Heart right ventricle (tissue), 16 donors: ENCODE results near the gene PLEKHH1. TPM values are rescaled to one million over a fixed set of nuclear protein-coding genes. Genes with fewer than 3 reads are reported as not detected.
A peak's percentile ranks its signal among the peaks of the same experiment; 100 is the strongest.
"Not testable (repeated sequence)": the region's sequence is repeated elsewhere in the genome, so short reads cannot be mapped to it uniquely, and the experiment has no call there.

ENCODE experiments used
- ATAC-seq, 8 donors: fragments of 200-7000 bp; cut with Tn5 transposase; one replicate each; pipeline ENCODE4 v1.9.1; 2020; ENCODE audit warnings: mild to moderate bottlenecking in 8 of 8, moderate library complexity in 8 of 8, moderate number of reproducible peaks in 1 of 8
- DNase-seq, 2 donors: peaks; one replicate each; pipeline ENCODE4 v3.0.0-alpha.2; 2020
- H3K27ac ChIP-seq, 10 donors: fragments of 200-600 bp; sonication (generic) in 2 of 10; one replicate each; pipeline versions ENCODE4 v1.5.0 to v1.8.0; 2020 to 2022; ENCODE audit warnings: mild to moderate bottlenecking in 3 of 10
- H3K27me3 ChIP-seq, 7 donors: fragments of 200-600 bp; one replicate each; pipeline ENCODE4 v1.8.0; 2021 to 2022; ENCODE audit warnings: mild to moderate bottlenecking in 2 of 7
- H3K36me3 ChIP-seq, 9 donors: fragments of 200-600 bp; sonication (generic) in 1 of 9; one replicate each; pipeline versions ENCODE4 v1.5.0 to v1.8.0; 2020 to 2022; ENCODE audit warnings: mild to moderate bottlenecking in 2 of 9
- H3K4me1 ChIP-seq, 9 donors: fragments of 200-600 bp; sonication (generic) in 1 of 9; one replicate each; pipeline versions ENCODE4 v1.5.0 to v1.8.0; 2020 to 2022; ENCODE audit warnings: mild to moderate bottlenecking in 4 of 9
- H3K4me3 ChIP-seq, 10 donors: fragments of 200-600 bp; sonication (generic) in 2 of 10; one replicate each; pipeline versions ENCODE4 v1.5.0 to v1.8.0; 2020 to 2022; ENCODE audit warnings: mild to moderate bottlenecking in 7 of 10, moderate library complexity in 2 of 10
- H3K9me3 ChIP-seq, 11 donors: fragments of 200-600 bp in 10 of 11; sonication (generic) in 2 of 11; one replicate each; pipeline versions ENCODE4 v1.5.0 to v1.8.0; 2013 to 2022; ENCODE audit warnings: mild to moderate bottlenecking in 2 of 11, control low read depth in 1 of 11, moderate library complexity in 1 of 11
- CTCF ChIP-seq, 9 donors: fragments of 200-600 bp; sonication (generic) in 2 of 9; IDR thresholded peaks; one replicate each; pipeline versions ENCODE4 v1.5.0 to v1.8.0; 2021 to 2022; ENCODE audit warnings: antibody characterized with exemption in 9 of 9, mild to moderate bottlenecking in 5 of 9, moderate library complexity in 1 of 9
- WGBS, 2 donors: extraction: QIAGEN DNeasy Blood & Tissue Kit; methylation state at CpG; one replicate each; pipeline ENCODE4 v1.1.7; 2013; ENCODE audit warnings: inconsistent platforms in 1 of 2; 5-methylcytosine and 5-hydroxymethylcytosine counted together
- intact Hi-C, 10 donors: fragments of 100-400 bp; cut with DNase I; formaldehyde crosslinking; loops; one replicate each; pipeline versions ENCODE4 v1.11.1 to v1.14.2; 2022
- polyA plus RNA-seq, 2 donors: library from polyadenylated mRNA; stranded (reverse); fragments of 200-250 nt; gene quantifications; one replicate each; pipeline ENCODE4 v1.2.3, GENCODE V29; 2013
- total RNA-seq, 10 donors: library from RNA; stranded (reverse); fragmentation: NEBNext Ultra II Directional in 3 of 10; extraction: Animal tissue kit (Norgen Biotek cat#: 25700) in 3 of 10; gene quantifications; one replicate each; pipeline versions ENCODE4 v1.2.1 to v1.2.4, GENCODE V29; 2021 to 2023
- donor health status: Arrhythmogenic right ventricular cardiomyopathy.
- donor health status: ischemic (EF 13 %, LVEDD 7.1; RV severe dilation, severe dysfunction).
- donor health status: healthy with polysubstance abuse.
- donor health status: DM: no; HTN: yes; CAD: no.
- donor health status: DM: no; HTN: no; CAD: no.
- donor health status: ischemic (EF 25% LVEDD 6.9; RV normal size, moderate dysfunction).
- donor health status: ischemic (EF 25% LVEDD 5.7; RV mildly dilated, moderate dysfunction).
- donor health status: healthy.
- donor health status: DM: yes; HTN: yes; CAD: no.
- donor health status: Ischemic cardiomyopathy.
- donor health status: ischemic (EF 35%, LVEDD 5.7; RV mildly dilated, moderate dysfunction).
- donor health status: nonischemic (EF 11% LVEDD 7.7; RV severe dilation, severe dysfunction).
- donor health status: DM: yes; HTN: yes; CAD: no.
- donor health status: PGD.
- donor health status: ischemic (EF 29% LVEDD 5.4; RV normal size, mild dysfunction).
- donor health status: nonischemic (EF 23%, LVEDD 6.1; RV moderate dilation, normal function).

The PLEKHH1 gene
- total and polyA plus RNA-seq, 12 donors = 1.7 to 14.8 (median 3.7) TPM

DNA sequence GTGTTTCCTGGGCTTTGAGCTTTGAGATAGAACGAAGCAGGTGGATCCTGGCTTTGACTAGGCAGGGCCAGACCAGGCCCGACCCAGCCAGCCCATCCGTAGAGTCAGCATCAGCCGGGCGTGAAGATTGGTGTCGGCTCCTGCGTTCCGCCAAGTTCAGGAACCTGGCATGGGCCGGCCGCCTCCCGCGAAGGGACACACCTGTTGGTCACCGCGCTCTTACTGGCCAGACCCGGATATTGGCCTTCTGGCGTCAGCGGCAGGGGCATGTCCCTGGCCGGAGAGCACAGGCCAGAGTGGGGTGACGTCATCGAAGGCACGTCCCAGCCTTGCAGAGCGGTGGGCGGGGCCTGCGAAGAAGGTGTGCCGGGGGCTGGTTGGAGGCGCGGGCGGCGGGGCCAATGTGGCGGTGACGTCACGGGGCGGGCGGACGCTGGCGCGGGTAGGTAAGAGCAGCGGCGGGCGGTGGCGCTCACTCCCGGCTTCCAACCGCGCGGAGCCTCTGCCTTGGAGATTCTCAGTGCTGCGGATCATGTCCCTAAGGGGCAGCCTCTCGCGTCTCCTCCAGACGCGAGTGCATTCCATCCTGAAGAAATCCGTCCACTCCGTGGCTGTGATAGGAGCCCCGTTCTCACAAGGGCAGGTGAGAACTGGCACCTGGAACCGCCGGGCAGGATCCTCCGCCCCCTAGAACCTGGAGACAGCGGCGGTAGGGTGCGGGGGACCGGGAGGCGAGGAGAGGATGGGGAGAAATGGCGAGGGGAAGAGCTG, 86.5 kb downstream of the PLEKHH1 start, which contains the start of gene ARG2:
Gene ARG2 (plus strand): TSS at position 475 of the 771 bp plus-strand sequence. CDS start 58 bp downstream, at position 533.
- Histone ChIP-seq H3K9me3 (no peaks in the 10 kb centered on the region), H3K36me3 (no peaks in the 10 kb centered on the region), H3K27ac (peak within 1 kb of the TSS in 5 of 10 donors; percentile 16 to 55 (median 54)), H3K27me3 (peaks cover 0 to 5% (median 0%) of the 10 kb centered on the region in 7 donors), H3K4me1 (peaks cover 0 to 36% (median 12%) of the 10 kb centered on the region in 9 donors), H3K4me3 (peak within 1 kb of the TSS; percentile 36 to 74 (median 68))
- TF ChIP-seq CTCF (IDR thresholded peaks at IDR 0.05) = peak in 3 of 9 donors; percentile 21 to 31 (median 28)
- peak; percentile 95 to 97 for DNase-seq
- WGBS, 2 donors = 0 to 1% methylated on average over 58 to 62 of the region's 62 CpGs
- peak; percentile 97 to 99 (median 99) for ATAC-seq
- intact Hi-C loops = loop anchor here in 9 of 10 donors (2.0 to 10.0 kb wide), 7 partner anchors 47 to 85 kb away; partner anchors contain the start of genes RDH12 (in 4 of the 9) and RDH11 (in 1 of the 9)

DNA sequence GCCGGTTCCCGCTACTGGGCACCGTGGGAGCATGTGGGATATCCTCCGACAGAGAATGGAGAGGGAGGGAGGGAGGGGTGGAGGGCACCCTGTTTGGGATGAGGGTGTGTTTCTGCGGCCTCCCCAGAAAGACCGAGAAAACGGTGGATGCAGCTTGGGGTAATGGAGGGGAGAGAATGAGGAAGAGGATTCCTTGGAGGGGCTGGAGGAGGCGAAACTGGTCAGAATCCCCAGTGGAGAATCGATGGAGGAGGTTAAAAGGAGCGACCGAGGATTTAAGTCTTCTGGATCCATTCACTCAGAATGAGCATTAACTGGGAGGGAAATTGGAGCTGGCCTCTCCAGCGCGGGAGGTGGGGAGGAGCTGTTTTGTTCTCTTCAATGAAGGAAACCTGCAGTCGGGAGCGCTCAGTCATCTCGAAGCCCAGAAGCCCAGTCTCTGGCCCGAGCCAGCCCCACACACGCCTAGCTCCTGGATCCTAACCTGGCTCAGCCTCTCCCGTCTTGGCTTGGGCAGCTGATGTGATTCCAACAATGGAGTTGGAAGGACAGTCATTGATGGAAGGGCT, 87.2 kb downstream of the PLEKHH1 start:
- Histone ChIP-seq H3K4me1 (peaks cover 0 to 36% (median 12%) of the 10 kb centered on the region in 9 donors), H3K27me3 (peaks cover 0 to 5% (median 0%) of the 10 kb centered on the region in 7 donors), H3K27ac (peak overlapping the region in 3 of 10 donors; percentile 54 to 55 (median 55)), H3K4me3 (peak overlapping the region; percentile 36 to 74 (median 68)), H3K36me3 (no peaks in the 10 kb centered on the region), H3K9me3 (no peaks in the 10 kb centered on the region)
- ATAC-seq = peak in 3 of 8 donors; percentile 1 to 24 (median 2)
- WGBS, 2 donors = 5 to 7% methylated on average over 19 of the region's 19 CpGs
- intact Hi-C loops = no loop called here
- no peak for TF ChIP-seq CTCF (IDR thresholded peaks at IDR 0.05)
- DNase-seq = peak in 1 of 2 donors; percentile 13

- no peak for ATAC-seq
- TF ChIP-seq CTCF (IDR thresholded peaks at IDR 0.05) = no peak
- 44 to 45% methylated on average over 4 of the region's 4 CpGs for whole genome bisulfite sequencing, 2 donors
- intact Hi-C loops = no loop called here
- Histone ChIP-seq H3K4me1 (peaks cover 0 to 36% (median 12%) of the 10 kb centered on the region in 9 donors), H3K27me3 (peaks cover 0 to 5% (median 0%) of the 10 kb centered on the region in 7 donors), H3K4me3 (no peak overlapping the region), H3K36me3 (no peaks in the 10 kb centered on the region), H3K27ac (peak overlapping the region in 3 of 10 donors; percentile 31 to 63 (median 32)), H3K9me3 (no peaks in the 10 kb centered on the region)
- peak in 1 of 2 donors; percentile 23 for DNase-seq
Observed at GRCh38 chr14:67622675-67623074, 89.6 kb downstream of the PLEKHH1 start.

DNA sequence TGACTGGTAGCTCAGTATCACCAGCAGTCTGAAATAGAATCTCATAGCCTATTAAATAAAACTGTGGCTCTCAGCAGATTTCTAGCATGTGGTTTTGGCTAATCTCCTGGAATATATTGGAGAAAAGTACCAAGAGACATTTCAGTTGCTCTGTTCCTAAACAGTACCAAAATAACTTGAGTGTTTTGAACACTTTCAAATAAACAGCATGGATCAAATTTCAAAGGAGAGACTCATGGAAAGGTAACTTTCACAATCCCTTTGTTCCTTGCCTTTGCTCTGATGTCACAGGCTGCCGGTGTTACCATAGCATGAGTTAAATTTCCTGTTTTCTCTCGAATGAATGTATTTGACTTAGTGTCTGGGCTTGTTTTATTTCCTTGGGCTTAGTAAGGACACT, 90.0 kb downstream of the PLEKHH1 start:
- WGBS, 2 donors = 47 to 60% methylated on average over 2 of the region's 2 CpGs
- Histone ChIP-seq H3K9me3 (no peaks in the 10 kb centered on the region), H3K4me3 (no peak overlapping the region), H3K36me3 (no peaks in the 10 kb centered on the region), H3K27me3 (peaks cover 0 to 5% (median 0%) of the 10 kb centered on the region in 7 donors), H3K4me1 (peaks cover 0 to 36% (median 12%) of the 10 kb centered on the region in 9 donors), H3K27ac (peak overlapping the region in 3 of 10 donors; percentile 31 to 63 (median 32))
- intact Hi-C loops = no loop called here
- ATAC-seq (no peak), DNase-seq (no peak)
- TF ChIP-seq CTCF (IDR thresholded peaks at IDR 0.05) = no peak

DNA sequence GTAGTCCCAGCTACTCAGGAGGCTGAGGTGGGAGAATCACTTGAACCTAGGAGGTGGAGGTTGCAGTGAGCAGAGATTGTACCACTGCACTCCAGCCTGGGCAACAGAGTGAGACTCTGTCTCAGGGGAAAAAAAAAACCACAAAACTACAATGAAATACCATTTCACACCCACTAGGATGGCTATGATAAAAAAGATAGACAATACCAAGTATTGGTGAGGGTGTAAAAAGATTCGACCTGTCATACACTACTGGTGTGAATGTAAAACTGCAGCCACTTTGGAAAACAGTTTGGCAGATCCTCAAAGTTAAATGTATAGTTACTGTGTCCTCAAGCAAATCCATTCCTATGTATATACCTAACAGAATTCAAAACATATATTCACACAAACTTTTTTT, 93.0 kb downstream of the PLEKHH1 start:
- H3K4me3 ChIP-seq, DNase-seq, H3K36me3 ChIP-seq, H3K27me3 ChIP-seq, intact Hi-C loops, H3K27ac ChIP-seq, H3K9me3 ChIP-seq, ATAC-seq: not testable (repeated sequence)
- 86 to 96% methylated on average over 1 of the region's 1 CpG for WGBS, 2 donors
- H3K4me1 ChIP-seq = peaks cover 0 to 16% (median 0%) of the 10 kb centered on the region in 9 donors
